DOHH2 (cell line): Measurements from ENCODE around the gene LLPH.
A peak's percentile ranks its signal among the peaks of the same experiment; 100 is the strongest.
"Not testable (repeated sequence)": the region's sequence is repeated elsewhere in the genome, so short reads cannot be mapped to it uniquely, and the experiment has no call there.

Experiments used
- H3F3A ChIP-seq: fragments of 200-600 bp; sonication (generic), shearing (Covaris generic); 2 replicates; pipeline ENCODE4 v1.6.0; 2016; ENCODE audit warnings: antibody characterized with exemption, mild to moderate bottlenecking; ENCODE audit not compliant: control insufficient read depth, insufficient read depth
- H3K27ac ChIP-seq: fragments of 200-600 bp; sonication (generic); 2 replicates; pipeline ENCODE4 v1.5.1; 2014; ENCODE audit warnings: low read depth, mild to moderate bottlenecking, low read length, moderate library complexity
- H3K27me3 ChIP-seq: fragments of 200-600 bp; sonication (generic); 2 replicates; pipeline ENCODE4 v1.6.1; 2014; ENCODE audit warnings: mild to moderate bottlenecking, low read length, mixed read lengths; ENCODE audit not compliant: control insufficient read depth
- H3K36me3 ChIP-seq: fragments of 200-600 bp; sonication (generic); 2 replicates; pipeline ENCODE4 v1.6.1; 2014; ENCODE audit warnings: mild to moderate bottlenecking, low read length, moderate library complexity, mixed read lengths; ENCODE audit not compliant: control insufficient read depth
- H3K4me1 ChIP-seq: fragments of 200-600 bp; sonication (generic); 2 replicates; pipeline ENCODE4 v1.6.1; 2014; ENCODE audit warnings: mild to moderate bottlenecking, low read length, mixed read lengths; ENCODE audit not compliant: control insufficient read depth
- H3K4me2 ChIP-seq: fragments of 200-600 bp; sonication (generic); 2 replicates; pipeline ENCODE4 v1.6.0; 2014; ENCODE audit warnings: mild to moderate bottlenecking, low read length, moderate library complexity
- H3K4me3 ChIP-seq: fragments of 200-600 bp; sonication (generic); 2 replicates; pipeline ENCODE4 v1.5.1; 2014; ENCODE audit warnings: mild to moderate bottlenecking, low read length, mixed read lengths
- H3K79me2 ChIP-seq: fragments of 200-600 bp; sonication (generic); 2 replicates; pipeline ENCODE4 v1.6.1; 2014; ENCODE audit warnings: mild to moderate bottlenecking, low read length, mixed read lengths; ENCODE audit not compliant: control insufficient read depth
- H3K9me2 ChIP-seq: fragments of 200-600 bp; sonication (generic); replicated peaks from 2 replicates; pipeline ENCODE4 v1.6.1; 2014; ENCODE audit warnings: mild to moderate bottlenecking, low read length, mixed read lengths; ENCODE audit not compliant: control insufficient read depth
- H3K9me3 ChIP-seq: fragments of 200-600 bp; sonication (generic); 2 replicates; pipeline ENCODE4 v1.6.1; 2014; ENCODE audit warnings: antibody characterized with exemption, low read length, mixed read lengths; ENCODE audit not compliant: control insufficient read depth, insufficient read depth
- H4K20me1 ChIP-seq: fragments of 200-600 bp; sonication (generic); 2 replicates; pipeline ENCODE4 v1.6.0; 2014; ENCODE audit warnings: low read depth, mild to moderate bottlenecking, antibody characterized with exemption, low read length, moderate library complexity; ENCODE audit not compliant: control insufficient read depth, insufficient read depth
- EZH2phosphoT487 ChIP-seq: fragments of 200-600 bp; sonication (generic); IDR thresholded peaks from 2 replicates; pipeline ENCODE4 v1.6.1; 2017; ENCODE audit warnings: borderline replicate concordance, mild to moderate bottlenecking, antibody characterized with exemption, low read length, moderate library complexity, mixed read lengths
- TF ChIP-seq, protein P1 (sequence below): fragments of 200-600 bp; sonication (generic); IDR thresholded peaks from one replicate; pipeline ENCODE4 v1.5.1; 2014; ENCODE audit warnings: antibody characterized with exemption, mild to moderate bottlenecking, low read depth, low read length; ENCODE audit not compliant: poor library complexity, severe bottlenecking

Gene LLPH

DNA sequence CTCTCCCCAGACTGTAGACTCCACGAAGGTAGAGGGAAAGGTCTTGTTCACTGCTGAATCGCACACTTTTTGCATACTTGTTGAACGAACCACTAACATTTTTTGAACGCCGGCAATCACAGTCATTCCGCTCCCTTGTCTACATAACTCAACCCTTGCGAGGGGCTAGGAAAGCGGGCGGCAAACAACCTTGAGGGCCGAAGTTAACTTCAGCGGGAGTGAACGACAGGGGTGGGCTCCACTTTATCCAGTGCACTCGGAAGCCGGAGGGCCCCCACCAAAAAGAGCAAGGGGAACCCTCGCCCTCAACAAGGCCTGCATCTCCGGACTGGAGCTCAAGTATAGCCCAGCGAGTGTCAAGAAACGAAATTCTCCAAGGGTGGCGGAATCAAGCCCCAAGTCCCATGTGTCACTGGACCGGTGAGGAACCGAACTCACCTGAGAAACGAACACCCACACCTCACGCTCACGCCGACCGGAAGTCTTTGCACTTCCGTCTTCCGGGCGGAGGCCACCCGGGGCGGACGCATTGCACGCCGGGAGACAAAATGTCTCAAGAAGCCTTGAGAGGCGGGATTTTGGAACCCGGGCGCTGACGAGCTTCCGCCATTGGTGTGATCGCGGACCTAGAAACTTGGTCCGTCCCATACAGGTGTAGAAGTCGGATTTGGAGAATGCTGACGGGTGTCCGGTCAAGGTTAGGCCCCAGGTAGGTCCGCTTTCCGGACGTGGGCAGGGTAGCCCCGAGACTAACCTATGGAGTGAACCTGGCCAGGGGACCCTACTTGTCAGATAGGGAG lies at the start of gene LLPH:
Gene LLPH (minus strand): TSS at position 484 of the 800 bp plus-strand sequence. CDS start 1,644 bp downstream, outside the sequence.
- Histone ChIP-seq H3K79me2 (peaks cover 75% of the 10 kb centered on the region), H3K27me3 (no peaks in the 10 kb centered on the region), H3K9me3 (no peaks in the 10 kb centered on the region), H3K4me1 (peaks cover 30% of the 10 kb centered on the region), H3K4me2 (peak within 1 kb of the TSS; percentile 85), H3K36me3 (peaks cover 51% of the 10 kb centered on the region), H3F3A (peaks cover 3% of the 10 kb centered on the region; the same call in 1 of the 2 replicates), H3K4me3 (peak within 1 kb of the TSS; percentile 97), H3K27ac (peak within 1 kb of the TSS; percentile 39), H4K20me1 (0 out of 2 replicates have a peak, but pooled peaks cover 3% of the 10 kb centered on the region), H3K9me2 (no peaks in the 10 kb centered on the region)
- TF ChIP-seq EZH2phosphoT487, result no peak
- TF ChIP-seq, protein P1, sequence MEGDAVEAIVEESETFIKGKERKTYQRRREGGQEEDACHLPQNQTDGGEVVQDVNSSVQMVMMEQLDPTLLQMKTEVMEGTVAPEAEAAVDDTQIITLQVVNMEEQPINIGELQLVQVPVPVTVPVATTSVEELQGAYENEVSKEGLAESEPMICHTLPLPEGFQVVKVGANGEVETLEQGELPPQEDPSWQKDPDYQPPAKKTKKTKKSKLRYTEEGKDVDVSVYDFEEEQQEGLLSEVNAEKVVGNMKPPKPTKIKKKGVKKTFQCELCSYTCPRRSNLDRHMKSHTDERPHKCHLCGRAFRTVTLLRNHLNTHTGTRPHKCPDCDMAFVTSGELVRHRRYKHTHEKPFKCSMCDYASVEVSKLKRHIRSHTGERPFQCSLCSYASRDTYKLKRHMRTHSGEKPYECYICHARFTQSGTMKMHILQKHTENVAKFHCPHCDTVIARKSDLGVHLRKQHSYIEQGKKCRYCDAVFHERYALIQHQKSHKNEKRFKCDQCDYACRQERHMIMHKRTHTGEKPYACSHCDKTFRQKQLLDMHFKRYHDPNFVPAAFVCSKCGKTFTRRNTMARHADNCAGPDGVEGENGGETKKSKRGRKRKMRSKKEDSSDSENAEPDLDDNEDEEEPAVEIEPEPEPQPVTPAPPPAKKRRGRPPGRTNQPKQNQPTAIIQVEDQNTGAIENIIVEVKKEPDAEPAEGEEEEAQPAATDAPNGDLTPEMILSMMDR, result no peak

DNA sequence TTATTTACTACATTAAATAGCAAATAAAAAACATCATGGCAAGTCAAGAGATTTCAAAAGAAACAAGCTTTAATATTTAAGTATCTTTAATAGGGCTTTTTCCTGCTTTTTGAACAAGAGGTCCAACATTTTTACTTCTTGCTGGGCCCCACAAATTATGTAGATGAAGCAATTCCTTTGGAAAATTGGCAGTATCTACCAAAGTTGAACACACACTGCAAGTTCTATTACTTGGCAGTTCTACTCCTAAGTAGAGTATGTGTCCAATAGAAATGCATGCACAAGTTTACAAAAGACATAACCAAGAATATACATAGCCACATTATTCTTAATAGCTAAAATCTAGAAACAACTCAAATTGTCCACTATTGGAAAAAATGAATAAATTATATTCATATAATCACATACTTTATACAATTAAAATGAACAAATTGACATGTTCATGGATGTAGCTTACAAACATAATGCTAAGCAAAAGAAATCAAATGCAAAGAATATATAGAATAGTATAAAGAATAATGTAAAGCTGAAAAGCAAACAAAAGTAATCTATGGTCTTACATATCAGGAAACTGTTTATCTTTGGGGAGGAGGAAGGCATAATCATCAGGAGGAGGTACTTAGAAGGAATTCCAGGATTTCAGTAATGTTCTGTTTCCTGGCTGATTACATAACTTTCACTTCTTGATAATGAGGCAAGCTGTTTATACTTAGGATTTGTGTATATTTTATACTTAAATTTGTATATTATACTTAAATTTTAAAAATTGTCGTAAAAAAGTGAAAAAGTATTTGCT lies 45.8 kb upstream of the LLPH start:
- H3K27me3 ChIP-seq, result no peaks in the 10 kb centered on the region

DNA sequence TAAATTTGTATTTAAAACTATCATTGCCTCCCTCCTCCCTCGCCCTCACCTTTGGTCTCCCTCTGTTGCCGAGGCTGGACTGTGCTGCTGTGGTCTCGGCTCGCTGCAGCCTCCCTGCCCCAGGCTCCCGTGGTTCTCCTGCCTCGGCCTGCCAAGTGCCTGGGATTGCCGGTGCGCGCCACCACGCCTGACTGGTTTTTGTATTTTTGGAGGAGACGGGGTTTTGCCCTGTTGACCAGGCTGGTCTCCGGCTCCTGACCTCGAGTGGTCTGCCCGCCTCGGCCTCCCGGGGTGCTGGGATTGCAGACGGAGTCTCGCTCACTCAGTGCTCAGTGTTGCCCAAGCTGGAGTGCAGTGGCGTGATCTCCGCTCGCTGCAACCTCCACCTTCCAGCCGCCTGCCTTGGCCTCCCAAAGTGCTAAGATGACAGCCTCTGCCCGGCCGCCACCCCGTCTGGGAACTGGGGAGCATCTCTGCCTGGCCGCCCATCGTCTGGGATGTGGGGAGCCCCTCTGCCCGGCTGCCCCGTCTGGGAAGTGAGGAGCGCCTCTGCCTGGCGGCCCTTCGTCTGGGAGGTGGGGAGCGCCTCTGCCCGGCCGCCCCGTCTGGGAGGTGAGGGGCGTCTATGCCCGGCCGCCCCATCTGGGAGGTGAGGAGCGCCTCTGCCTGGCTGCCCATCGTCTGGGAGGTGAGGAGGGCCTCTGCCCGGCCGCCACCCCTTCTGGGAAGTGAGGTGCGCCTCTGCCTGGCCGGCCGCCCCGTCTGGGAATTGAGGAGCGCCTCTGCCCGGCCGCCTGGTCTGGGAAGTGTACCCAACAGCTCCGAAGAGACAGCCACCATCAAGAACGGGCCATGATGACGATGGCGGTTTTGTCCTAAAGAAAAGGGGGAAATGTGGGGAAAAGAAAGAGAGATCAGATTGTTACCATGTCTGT lies 44.1 kb upstream of the LLPH start:
- not testable (repeated sequence) for H3K79me2 ChIP-seq, H3K27ac ChIP-seq, H3K9me3 ChIP-seq, H3K4me2 ChIP-seq, H3K4me1 ChIP-seq, H3K27me3 ChIP-seq, H4K20me1 ChIP-seq, H3K9me2 ChIP-seq, H3K36me3 ChIP-seq, H3F3A ChIP-seq, H3K4me3 ChIP-seq

More for the DNA sequence above, 45.8 kb upstream of the LLPH start:
- no peak for TF ChIP-seq EZH2phosphoT487
- TF ChIP-seq, protein P1, result no peak
- Histone ChIP-seq H3K27ac (no peak overlapping the region), H3K9me2 (no peaks in the 10 kb centered on the region), H3K4me1 (peaks cover 5% of the 10 kb centered on the region; the same call in 1 of the 2 replicates), H3F3A (no peaks in the 10 kb centered on the region), H4K20me1 (no peaks in the 10 kb centered on the region), H3K9me3 (no peaks in the 10 kb centered on the region), H3K4me3 (no peak overlapping the region), H3K79me2 (no peaks in the 10 kb centered on the region), H3K4me2 (no peak overlapping the region), H3K36me3 (no peaks in the 10 kb centered on the region)
